Esophagus muscularis mucosa (tissue), 4 donors: Measurements from ENCODE around the gene ATP10B.

Experiments used
- CTCF ChIP-seq, 3 experiments: fragments of 200-600 bp in 2 of 3; fragments of 450-650 bp in 1 of 3; sonication (generic) in 2 of 3; IDR thresholded peaks; one replicate each; pipeline ENCODE4 v1.5.1; 2017 to 2019; ENCODE audit warnings: antibody characterized with exemption in 3 of 3, mild to moderate bottlenecking in 2 of 3, moderate library complexity in 1 of 3
- EP300 ChIP-seq: sonication (generic); formaldehyde crosslinking; IDR thresholded peaks from one replicate; pipeline ENCODE4 v1.6.1; 2017; ENCODE audit warnings: antibody characterized with exemption
- POLR2A ChIP-seq: fragments of 450-650 bp; IDR thresholded peaks from one replicate; pipeline ENCODE4 v1.6.1; 2017; ENCODE audit warnings: antibody characterized with exemption, moderate library complexity, mild to moderate bottlenecking, low read depth

DNA sequence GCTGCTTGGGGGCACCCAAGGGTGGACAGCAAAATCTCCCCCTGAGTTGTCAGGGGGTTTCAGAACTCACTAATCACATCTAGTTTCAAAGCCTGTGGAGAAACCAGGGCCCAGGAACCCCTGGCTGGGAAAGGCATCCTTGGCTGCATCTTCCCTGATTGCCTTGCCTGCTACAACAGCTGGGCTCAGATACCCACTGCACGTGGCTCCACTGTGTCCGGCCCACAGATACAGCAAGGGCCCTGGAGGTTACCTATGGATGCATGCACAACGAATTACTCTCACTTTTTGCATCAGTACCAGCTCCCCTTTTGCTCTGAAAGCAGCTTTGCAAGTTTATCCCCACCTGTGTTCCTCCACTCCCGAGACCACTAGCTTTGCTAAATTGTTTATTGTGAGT lies 55.0 kb downstream of the ATP10B start:
- TF ChIP-seq POLR2A (no peak), CTCF (IDR thresholded peaks at IDR 0.05) (no peak), EP300 (no peak)
